WTC11 (cell line): ENCODE data around the gene AJM1. TPM values are rescaled to one million over a fixed set of nuclear protein-coding genes. Genes with fewer than 3 reads are reported as not detected.

Experiments
- ATAC-seq: fragments of 200-7000 bp; cut with Tn5 transposase; 2 replicates; pipeline ENCODE4 v1.10.0; 2021; ENCODE audit warnings: mild to moderate bottlenecking, moderate library complexity
- CTCF ChIA-PET: fragments of 300-600 bp; sonication (Branson Sonifier 250); formaldehyde crosslinking; loops from one replicate; lab custom pipeline; 2021; ENCODE audit warnings: antibody characterized with exemption; lab: Charles Lee
- POLR2A ChIA-PET: fragments of 350-600 bp; sonication (Branson Sonifier 250); formaldehyde crosslinking; loops from one replicate; lab custom pipeline; 2021; ENCODE audit warnings: antibody characterized with exemption; lab: Charles Lee
- DNase-seq: peaks from one replicate; pipeline ENCODE4 v3.0.0; 2021; ENCODE audit warnings: low spot score
- H3K27ac Mint-ChIP-seq: 2 replicates; pipeline ENCODE4 v1.8.0; 2021; ENCODE audit warnings: mixed read lengths
- H3K27me3 Mint-ChIP-seq: 2 replicates; pipeline ENCODE4 v1.8.0; 2021; ENCODE audit warnings: low read depth, mild to moderate bottlenecking, moderate library complexity, mixed read lengths
- H3K36me3 Mint-ChIP-seq: 2 replicates; pipeline ENCODE4 v1.8.0; 2021; ENCODE audit warnings: mixed read lengths
- H3K4me1 Mint-ChIP-seq: 2 replicates; pipeline ENCODE4 v1.8.0; 2022; ENCODE audit warnings: mixed read lengths
- H3K4me3 Mint-ChIP-seq: 2 replicates; pipeline ENCODE4 v1.8.0; 2021; ENCODE audit warnings: mild to moderate bottlenecking, moderate library complexity, mixed read lengths
- H3K9me3 Mint-ChIP-seq: 2 replicates; pipeline ENCODE4 v1.8.0; 2021; ENCODE audit warnings: mixed read lengths
- ATF1 ChIP-seq: sonication (generic); formaldehyde crosslinking; IDR thresholded peaks from 2 replicates; pipeline ENCODE4 v1.8.1; 2023; ENCODE audit warnings: mild to moderate bottlenecking, moderate library complexity, missing genetic modification reagents
- CBFB ChIP-seq: sonication (generic); formaldehyde crosslinking; IDR thresholded peaks from 2 replicates; pipeline ENCODE4 v1.8.1; 2022; ENCODE audit warnings: mild to moderate bottlenecking, low read depth, missing genetic modification reagents
- ERG ChIP-seq: fragments of 250-450 bp; sonication (Bioruptor Pico); IDR thresholded peaks from 2 replicates; pipeline ENCODE4 v1.8.0; 2021; ENCODE audit warnings: mild to moderate bottlenecking
- FOXK1 ChIP-seq: sonication (generic); formaldehyde crosslinking; IDR thresholded peaks from 2 replicates; pipeline ENCODE4 v1.8.0; 2022; ENCODE audit warnings: mild to moderate bottlenecking, moderate library complexity, missing genetic modification reagents
- GRHL2 ChIP-seq: fragments of 250-450 bp; sonication (Bioruptor Pico); IDR thresholded peaks from 2 replicates; pipeline ENCODE4 v1.8.0; 2022; ENCODE audit warnings: mild to moderate bottlenecking, moderate library complexity; ENCODE audit not compliant: insufficient replicate concordance, severe bottlenecking
- HMGA2 ChIP-seq: fragments of 250-450 bp; sonication (Bioruptor Pico); IDR thresholded peaks from 2 replicates; pipeline ENCODE4 v1.4.0; 2021; ENCODE audit warnings: mild to moderate bottlenecking, moderate library complexity
- MAX ChIP-seq: sonication (generic); formaldehyde crosslinking; IDR thresholded peaks from 2 replicates; pipeline ENCODE4 v1.8.0; 2022; ENCODE audit warnings: mild to moderate bottlenecking, missing genetic modification reagents
- MYBL2 ChIP-seq: sonication (generic); formaldehyde crosslinking; IDR thresholded peaks from 2 replicates; pipeline ENCODE4 v1.8.1; 2023; ENCODE audit warnings: mild to moderate bottlenecking, moderate library complexity, missing genetic modification reagents
- NFE2L1 ChIP-seq: sonication (generic); formaldehyde crosslinking; IDR thresholded peaks from 2 replicates; pipeline ENCODE4 v1.8.1; 2023; ENCODE audit warnings: missing genetic modification reagents
- NR3C1 ChIP-seq: sonication (generic); formaldehyde crosslinking; conservative IDR thresholded peaks from 2 replicates; pipeline ENCODE4 v1.8.1; 2023; ENCODE audit warnings: low read depth, mild to moderate bottlenecking, missing genetic modification reagents
- OVOL2 ChIP-seq: fragments of 250-450 bp; sonication (Bioruptor Pico); IDR thresholded peaks from 2 replicates; pipeline ENCODE4 v1.9.0; 2021; ENCODE audit warnings: mild to moderate bottlenecking, borderline replicate concordance
- PREB ChIP-seq: sonication (generic); formaldehyde crosslinking; IDR thresholded peaks from 2 replicates; pipeline ENCODE4 v1.8.1; 2022; ENCODE audit warnings: mild to moderate bottlenecking, missing genetic modification reagents, moderate library complexity, borderline replicate concordance
- RELA ChIP-seq: sonication (generic); formaldehyde crosslinking; IDR thresholded peaks from 2 replicates; pipeline ENCODE4 v1.8.1; 2022; ENCODE audit warnings: missing genetic modification reagents, mild to moderate bottlenecking, borderline replicate concordance
- USF2 ChIP-seq: sonication (generic); formaldehyde crosslinking; IDR thresholded peaks from 2 replicates; pipeline ENCODE4 v1.8.1; 2023; ENCODE audit warnings: mild to moderate bottlenecking, missing genetic modification reagents, moderate library complexity
- ZBTB21 ChIP-seq: sonication (generic); formaldehyde crosslinking; IDR thresholded peaks from 2 replicates; pipeline ENCODE4 v1.8.1; 2023; ENCODE audit warnings: mild to moderate bottlenecking, missing genetic modification reagents, borderline replicate concordance
- ZMAT4 ChIP-seq: fragments of 250-450 bp; sonication (Bioruptor Pico); IDR thresholded peaks from 2 replicates; pipeline ENCODE4 v1.9.0; 2021; ENCODE audit warnings: mild to moderate bottlenecking
- ZNF281 ChIP-seq: sonication (generic); formaldehyde crosslinking; IDR thresholded peaks from 2 replicates; pipeline ENCODE4 v1.8.0; 2023; ENCODE audit warnings: mild to moderate bottlenecking, missing genetic modification reagents
- ZNF425 ChIP-seq: fragments of 250-450 bp; sonication (Bioruptor Pico); conservative IDR thresholded peaks from 2 replicates; pipeline ENCODE4 v1.9.0; 2021; ENCODE audit warnings: mild to moderate bottlenecking
- ZNF512 ChIP-seq: sonication (generic); formaldehyde crosslinking; IDR thresholded peaks from 2 replicates; pipeline ENCODE4 v1.8.1; 2022; ENCODE audit warnings: missing genetic modification reagents, borderline replicate concordance
- ZNF532 ChIP-seq: fragments of 250-450 bp; sonication (Bioruptor Pico); IDR thresholded peaks from 2 replicates; pipeline ENCODE4 v1.9.0; 2021; ENCODE audit warnings: mild to moderate bottlenecking, borderline replicate concordance
- total RNA-seq: library from RNA; stranded (reverse); gene quantifications from 3 replicates; pipeline ENCODE4 v1.2.3, GENCODE V29; 2021

The AJM1 gene
- total RNA-seq, 1 experiment from 2014 or later, result 1.6 TPM

- Mint-ChIP-seq H3K4me3 (no peak overlapping the region), H3K27ac (no peak overlapping the region), H3K9me3 (no peaks in the 10 kb centered on the region), H3K4me1 (no peaks in the 10 kb centered on the region), H3K36me3 (peaks cover 30% of the 10 kb centered on the region), H3K27me3 (no peaks in the 10 kb centered on the region)
- TF ChIP-seq FOXK1 (CRISPR knock-in tag), result no peak
- TF ChIP-seq ZMAT4 (CRISPR knock-in tag), result no peak
- TF ChIP-seq ZNF425 (CRISPR knock-in tag), result no peak
- no peak for TF ChIP-seq NR3C1 (CRISPR knock-in tag)
- TF ChIP-seq ZBTB21 (CRISPR knock-in tag), result no peak
- TF ChIP-seq HMGA2 (CRISPR knock-in tag), result no peak
- TF ChIP-seq MYBL2, result no peak
- TF ChIP-seq ERG (CRISPR knock-in tag), result no peak
- no peak for TF ChIP-seq NFE2L1 (CRISPR knock-in tag)
- TF ChIP-seq RELA (CRISPR knock-in tag), result no peak
- no peak for TF ChIP-seq ATF1
- no peak for TF ChIP-seq MAX (CRISPR knock-in tag)
- TF ChIP-seq GRHL2, result no peak
- no peak for TF ChIP-seq ZNF512
- no peak for TF ChIP-seq CBFB (CRISPR knock-in tag)
- no peak for TF ChIP-seq ZNF532 (CRISPR knock-in tag)
- no peak for TF ChIP-seq PREB
- no peak for TF ChIP-seq OVOL2 (CRISPR knock-in tag)
- no peak for TF ChIP-seq ZNF281 (CRISPR knock-in tag)
- TF ChIP-seq USF2, result no peak
- DNase-seq (no peak), ATAC-seq (no peak)
- ChIA-PET CTCF (no interaction called here), POLR2A (no interaction called here)
Measured at GRCh38 chr9:136831002-136831719, 11.1 kb upstream of the AJM1 start.
